GM12878 (cell line): ENCODE measurements around the gene NAV2. TPM values are rescaled to one million over a fixed set of nuclear protein-coding genes. Genes with fewer than 3 reads are reported as not detected.

Experiments used
- ATAC-seq: fragments of 200-7000 bp; cut with Tn5 transposase; 3 replicates; pipeline ENCODE4 v1.9.1; 2020; ENCODE audit warnings: mild to moderate bottlenecking, moderate library complexity
- BruUV-seq: library from RNA; stranded (reverse); fragments of 400-500 nt; replicated peaks from 2 replicates; lab custom pipeline; 2021; lab: Mats Ljungman, UMichigan
- CTCF ChIA-PET: fragments of 300-600 bp; sonication (Branson Sonifier 250); formaldehyde crosslinking; extraction: SDS; loops from one replicate; lab custom pipeline; 2021; ENCODE audit warnings: inconsistent platforms; lab: Yijun Ruan, JAX
- POLR2A ChIA-PET: fragments of 350-600 bp; formaldehyde crosslinking; extraction: SDS; loops from one replicate; lab custom pipeline; 2021; ENCODE audit warnings: inconsistent platforms; lab: Charles Lee
- RAD21 ChIA-PET: fragments of 300-600 bp; sonication (Branson Sonifier 250); formaldehyde crosslinking; loops from one replicate; lab custom pipeline; 2023; ENCODE audit warnings: antibody characterized with exemption; ENCODE audit not compliant: unreplicated experiment; lab: Charles Lee
- SMC1A ChIA-PET: fragments of 300-600 bp; sonication (Branson Sonifier 250); formaldehyde crosslinking; loops from one replicate; lab custom pipeline; 2023; ENCODE audit not compliant: unreplicated experiment, uncharacterized antibody; lab: Charles Lee
- DNase-seq: peaks from one replicate; pipeline ENCODE4 v3.0.0-alpha.2; 2011; ENCODE audit warnings: low read depth, low spot score
- FAIRE-seq: peaks from 3 replicates; lab custom pipeline; 2011; peaks lifted over from hg19 to GRCh38; lab: Jason Lieb, UNC
- H2AFZ ChIP-seq: 2 replicates; pipeline ENCODE4 v1.6.0; 2011; ENCODE audit warnings: low read depth, low read length, control low read depth; ENCODE audit not compliant: control insufficient read depth
- H3K27ac ChIP-seq: 2 replicates; pipeline ENCODE4 v1.5.1; 2011; ENCODE audit warnings: control low read depth; ENCODE audit not compliant: control insufficient read depth, insufficient read depth
- H3K27me3 ChIP-seq, 2 experiments: replicated peaks in 1 of 2; 2 replicates each; pipeline versions ENCODE4 v1.6.0 to v1.6.1; 2011; ENCODE audit warnings: low read length in 1 of 2; ENCODE audit not compliant: control insufficient read depth in 2 of 2, insufficient read depth in 2 of 2
- H3K36me3 ChIP-seq, 2 experiments: 2 replicates each; pipeline ENCODE4 v1.5.1; 2011; ENCODE audit warnings: low read length in 1 of 2; ENCODE audit not compliant: control insufficient read depth in 2 of 2, insufficient read depth in 2 of 2
- H3K4me1 ChIP-seq: 2 replicates; pipeline ENCODE4 v1.6.1; 2011; ENCODE audit warnings: mild to moderate bottlenecking, low read length, moderate library complexity, mixed read lengths; ENCODE audit not compliant: control insufficient read depth, insufficient read depth
- H3K4me2 ChIP-seq: 2 replicates; pipeline ENCODE4 v1.6.0; 2011; ENCODE audit warnings: control low read depth; ENCODE audit not compliant: control insufficient read depth, insufficient read depth
- H3K4me3 ChIP-seq: fragments of 200-600 bp; sonication (generic); 2 replicates; pipeline ENCODE4 v1.5.1; 2016
- H3K79me2 ChIP-seq: 2 replicates; pipeline ENCODE4 v1.6.0; 2011; ENCODE audit warnings: low read length; ENCODE audit not compliant: control insufficient read depth, insufficient read depth
- H3K9ac ChIP-seq: 2 replicates; pipeline ENCODE4 v1.8.0; 2011; ENCODE audit warnings: low read length, control low read depth, mixed read lengths; ENCODE audit not compliant: control insufficient read depth, insufficient read depth
- H3K9me3 ChIP-seq: replicated peaks from 3 replicates; pipeline ENCODE4 v1.5.1; 2011; ENCODE audit warnings: mild to moderate bottlenecking, low read length; ENCODE audit not compliant: control insufficient read depth, insufficient read depth
- H4K20me1 ChIP-seq: 2 replicates; pipeline ENCODE4 v1.6.0; 2011; ENCODE audit not compliant: control insufficient read depth, insufficient read depth
- BHLHE40 ChIP-seq, 2 experiments: fragments of 450-650 bp in 1 of 2; IDR thresholded peaks; 2 replicates each; pipeline ENCODE4 v1.6.1; 2011 to 2017; ENCODE audit warnings: low read depth in 2 of 2, borderline replicate concordance in 1 of 2, improper control_type of control experiment in 1 of 2, low read length in 1 of 2, mild to moderate bottlenecking in 1 of 2
- KDM1A ChIP-seq: fragments of 200-600 bp; sonication (generic); IDR thresholded peaks from 2 replicates; pipeline ENCODE4 v1.6.1; 2016; ENCODE audit warnings: borderline replicate concordance
- SUZ12 ChIP-seq: fragments of 200-600 bp; sonication (generic); IDR thresholded peaks from one replicate; pipeline ENCODE4 v1.6.1; 2018; ENCODE audit warnings: antibody characterized with exemption, mild to moderate bottlenecking; ENCODE audit not compliant: unreplicated experiment
- WGBS: methylation state at CpG from one replicate; pipeline ENCODE4 v1.1.6; 2016; ENCODE audit warnings: low lambda C conversion rate; ENCODE audit not compliant: insufficient replicate concordance, insufficient coverage; ENCODE audit errors: missing lambda C conversion rate; 5-methylcytosine and 5-hydroxymethylcytosine counted together
- in situ Hi-C: fragments of 300-500 bp; cut with MboI; formaldehyde crosslinking; loops from 9 replicates; pipeline ENCODE4 v1.14.3; 2018; ENCODE audit warnings: mixed read lengths
- intact Hi-C: fragments of 100-400 bp; cut with micrococcal nuclease; formaldehyde crosslinking; loops from one replicate; pipeline ENCODE4 v1.14.2; 2022; ENCODE audit not compliant: unreplicated experiment
- polyA plus RNA-seq, 11 experiments: library from polyadenylated mRNA; depleted of rRNA in 4 of 11; unstranded in 6 of 11; stranded (reverse) in 5 of 11; fragments of >200 nt; fragmentation: Nextera tagmentation in 4 of 11; fragmentation: Illumina TruSeq in 1 of 11; extraction: Ambion mirVana in 4 of 11; extraction: Trizol in 1 of 11; gene quantifications; 1 replicate in 1 of 11; 2 replicates in 10 of 11; pipeline versions ENCODE4 v1.2.1 to v1.2.3, GENCODE V29; 2011 to 2016; ENCODE audit warnings: inconsistent platforms in 2 of 11, missing spikeins in 2 of 11, low read depth in 1 of 11
- total RNA-seq, 4 experiments: library from RNA; depleted of rRNA in 3 of 4; stranded (reverse); fragments of >200 nt in 3 of 4; fragmentation: Illumina TruSeq in 1 of 4; extraction: Trizol in 1 of 4; gene quantifications; 2 replicates each; pipeline versions ENCODE4 v1.2.1 to v1.2.3, GENCODE V29; 2013 to 2021

NAV2 gene
- total and polyA plus RNA-seq, 10 of the 15 experiments (the other 5 are each of a cell fraction or from before 2014, with no cell fraction given): 0.35 to 6.1 (median 1.1) TPM

GRCh38 chr11:20161923-20162744 is 449.5 kb downstream of the NAV2 start:
- in situ Hi-C loops: no loop called here
- Histone ChIP-seq H3K9ac (no peak overlapping the region), H3K4me3 (no peak overlapping the region), H3K9me3 (no peaks in the 10 kb centered on the region; the same call in 2 of the 3 replicates), H3K36me3 (no peaks in the 10 kb centered on the region), H4K20me1 (no peaks in the 10 kb centered on the region), H2AFZ (no peak overlapping the region), H3K4me2 (no peak overlapping the region), H3K27me3 (peaks cover 14 to 17% of the 10 kb centered on the region in 2 experiments; a peak in 3 of 4 replicates), H3K4me1 (no peaks in the 10 kb centered on the region; the same call in 1 of the 2 replicates), H3K27ac (no peak overlapping the region), H3K79me2 (no peaks in the 10 kb centered on the region)
- 32% methylated on average over 24 of the region's 24 CpGs for WGBS
- DNase-seq: no peak
- no peak for FAIRE-seq
- ChIA-PET SMC1A (no interaction called here), CTCF (interaction anchor here (0.8 kb wide), 1 partner anchor 9 kb away, joined by 3 read pairs; no protein-coding TSS in a partner anchor), RAD21 (no interaction called here), POLR2A (no interaction called here)
- TF ChIP-seq BHLHE40 (IDR thresholded peaks at IDR 0.05; ENCODE audit: borderline replicate concordance in 1 of 2, low read depth in 2 of 2, low read length in 1 of 2) (no peak), SUZ12 (peak; percentile 74), KDM1A (no peak)
- ATAC-seq: no peak
- intact Hi-C loops: no loop called here
- BruUV-seq: no TSS peak
